Prostate gland (tissue), 2 donors: ENCODE data around the gene TCP10L. TPM values are rescaled to one million over a fixed set of nuclear protein-coding genes. Genes with fewer than 3 reads are reported as not detected.
"Not testable (repeated sequence)": the region's sequence is repeated elsewhere in the genome, so short reads cannot be mapped to it uniquely, and the experiment has no call there.

ENCODE experiments used
- DNase-seq: peaks from one replicate; pipeline ENCODE4 v3.0.0-alpha.2; 2019; ENCODE audit warnings: low spot score
- H3K27ac ChIP-seq, 2 donors: fragments of 200-600 bp; sonication (generic); 2 replicates each; pipeline ENCODE4 v1.5.1; 2017 to 2019
- H3K27me3 ChIP-seq: fragments of 200-600 bp; sonication (generic); replicated peaks from 2 replicates; pipeline ENCODE4 v1.5.1; 2019; ENCODE audit not compliant: insufficient read depth
- H3K36me3 ChIP-seq, 2 donors: fragments of 200-600 bp; sonication (generic); 1 replicate in 1 of 2; 2 replicates in 1 of 2; pipeline versions ENCODE4 v1.5.1 to v1.8.1; 2017 to 2019
- H3K4me1 ChIP-seq: fragments of 200-600 bp; sonication (generic); replicated peaks from 2 replicates; pipeline ENCODE4 v1.5.1; 2019
- H3K4me3 ChIP-seq, 2 donors: fragments of 200-600 bp; sonication (generic); 2 replicates each; pipeline ENCODE4 v1.5.1; 2017 to 2019
- H3K9me3 ChIP-seq: fragments of 200-600 bp; sonication (generic); 2 replicates; pipeline ENCODE4 v1.5.1; 2017
- POLR2A ChIP-seq: fragments of 450-650 bp; IDR thresholded peaks from one replicate; pipeline ENCODE4 v1.6.1; 2016; ENCODE audit warnings: antibody characterized with exemption, mild to moderate bottlenecking
- POLR2AphosphoS5 ChIP-seq: sonication (generic); formaldehyde crosslinking; IDR thresholded peaks from one replicate; pipeline ENCODE4 v1.6.1; 2017; ENCODE audit warnings: antibody characterized with exemption
- WGBS: methylation state at CpG from one replicate; pipeline ENCODE4 v1.1.5; 2018; 5-methylcytosine and 5-hydroxymethylcytosine counted together
- intact Hi-C: fragments of 100-400 bp; cut with DNase I; formaldehyde crosslinking; loops from one replicate; pipeline ENCODE4 v1.14.2; 2022
- total RNA-seq, 2 donors: library from RNA; depleted of rRNA; stranded (reverse); fragments of >200 nt; gene quantifications; one replicate each; pipeline ENCODE4 v1.1.0, GENCODE V29; 2016
- TF ChIP-seq, protein P1 (sequence below), 4 experiments: fragments of 200-600 bp in 2 of 4; fragments of 450-650 bp in 2 of 4; sonication (generic) in 2 of 4; IDR thresholded peaks; 1 replicate in 3 of 4; 2 replicates in 1 of 4; pipeline ENCODE4 v1.5.1; 2016 to 2019; ENCODE audit warnings: antibody characterized with exemption in 4 of 4, mild to moderate bottlenecking in 2 of 4, moderate library complexity in 2 of 4

Gene TCP10L
- total RNA-seq, 2 donors from 2014 or later, result 1.9 to 17.8 TPM

DNA sequence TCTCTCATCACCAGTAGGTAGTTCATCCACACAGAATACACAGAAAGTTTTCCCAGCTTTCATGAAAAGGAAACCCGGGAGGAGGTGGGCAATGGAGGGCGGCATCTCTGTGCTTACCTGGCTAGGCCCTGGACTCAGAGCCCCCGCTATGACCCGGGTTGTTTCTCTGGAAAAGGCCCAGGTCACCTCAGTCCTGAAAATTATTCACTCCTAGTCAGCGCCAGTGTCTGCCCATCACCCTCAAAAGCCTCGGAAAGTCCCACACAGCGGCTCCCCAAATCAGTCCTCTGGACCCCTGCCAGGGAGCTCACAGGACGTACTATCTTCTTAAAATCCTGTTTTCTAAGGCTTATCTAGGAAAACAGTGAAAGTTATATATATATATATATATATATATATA lies 51.2 kb downstream of the TCP10L start:
- no peak overlapping the region for H3K4me3 ChIP-seq
- intact Hi-C loops, result no loop called here
- H3K36me3 ChIP-seq, result no peaks in the 10 kb centered on the region
- WGBS, result 90% methylated on average over 8 of the region's 8 CpGs
- H3K27ac ChIP-seq, result no peak overlapping the region
- no peaks in the 10 kb centered on the region for H3K4me1 ChIP-seq
- no peaks in the 10 kb centered on the region for H3K27me3 ChIP-seq
- no peak for TF ChIP-seq POLR2AphosphoS5
- TF ChIP-seq, protein P1, sequence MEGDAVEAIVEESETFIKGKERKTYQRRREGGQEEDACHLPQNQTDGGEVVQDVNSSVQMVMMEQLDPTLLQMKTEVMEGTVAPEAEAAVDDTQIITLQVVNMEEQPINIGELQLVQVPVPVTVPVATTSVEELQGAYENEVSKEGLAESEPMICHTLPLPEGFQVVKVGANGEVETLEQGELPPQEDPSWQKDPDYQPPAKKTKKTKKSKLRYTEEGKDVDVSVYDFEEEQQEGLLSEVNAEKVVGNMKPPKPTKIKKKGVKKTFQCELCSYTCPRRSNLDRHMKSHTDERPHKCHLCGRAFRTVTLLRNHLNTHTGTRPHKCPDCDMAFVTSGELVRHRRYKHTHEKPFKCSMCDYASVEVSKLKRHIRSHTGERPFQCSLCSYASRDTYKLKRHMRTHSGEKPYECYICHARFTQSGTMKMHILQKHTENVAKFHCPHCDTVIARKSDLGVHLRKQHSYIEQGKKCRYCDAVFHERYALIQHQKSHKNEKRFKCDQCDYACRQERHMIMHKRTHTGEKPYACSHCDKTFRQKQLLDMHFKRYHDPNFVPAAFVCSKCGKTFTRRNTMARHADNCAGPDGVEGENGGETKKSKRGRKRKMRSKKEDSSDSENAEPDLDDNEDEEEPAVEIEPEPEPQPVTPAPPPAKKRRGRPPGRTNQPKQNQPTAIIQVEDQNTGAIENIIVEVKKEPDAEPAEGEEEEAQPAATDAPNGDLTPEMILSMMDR (IDR thresholded peaks at IDR 0.05), result no peak
- TF ChIP-seq POLR2A, result no peak
- no peak for DNase-seq
- no peaks in the 10 kb centered on the region for H3K9me3 ChIP-seq

DNA sequence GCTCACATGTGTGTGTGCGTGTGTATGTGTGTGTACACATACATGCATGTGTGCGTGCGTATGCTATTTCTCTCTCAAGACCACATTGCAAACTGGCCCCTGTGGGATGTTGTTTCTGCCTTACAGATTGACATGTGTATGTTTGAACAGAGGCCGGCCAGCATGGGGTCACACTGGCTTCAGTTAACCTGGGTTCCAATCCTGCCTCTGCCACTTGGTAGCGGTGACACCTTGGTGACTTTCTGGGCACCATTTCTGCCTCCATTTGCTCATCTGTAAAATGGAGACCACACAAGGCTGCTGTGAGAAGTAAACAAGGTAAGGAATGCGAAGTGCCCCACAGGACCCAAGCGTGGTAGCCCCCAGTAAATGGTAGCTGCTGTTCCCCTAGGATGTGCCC lies 51.7 kb downstream of the TCP10L start:
- intact Hi-C loops, result no loop called here
- TF ChIP-seq, protein P1 (IDR thresholded peaks at IDR 0.05), result no peak
- TF ChIP-seq POLR2A (no peak), POLR2AphosphoS5 (no peak)
- no peaks in the 10 kb centered on the region for H3K4me1 ChIP-seq
- H3K27ac ChIP-seq, result no peak overlapping the region
- no peaks in the 10 kb centered on the region for H3K27me3 ChIP-seq
- 99% methylated on average over 7 of the region's 7 CpGs for WGBS
- H3K4me3 ChIP-seq, result no peak overlapping the region
- no peaks in the 10 kb centered on the region for H3K9me3 ChIP-seq
- DNase-seq, result no peak
- no peaks in the 10 kb centered on the region for H3K36me3 ChIP-seq

DNA sequence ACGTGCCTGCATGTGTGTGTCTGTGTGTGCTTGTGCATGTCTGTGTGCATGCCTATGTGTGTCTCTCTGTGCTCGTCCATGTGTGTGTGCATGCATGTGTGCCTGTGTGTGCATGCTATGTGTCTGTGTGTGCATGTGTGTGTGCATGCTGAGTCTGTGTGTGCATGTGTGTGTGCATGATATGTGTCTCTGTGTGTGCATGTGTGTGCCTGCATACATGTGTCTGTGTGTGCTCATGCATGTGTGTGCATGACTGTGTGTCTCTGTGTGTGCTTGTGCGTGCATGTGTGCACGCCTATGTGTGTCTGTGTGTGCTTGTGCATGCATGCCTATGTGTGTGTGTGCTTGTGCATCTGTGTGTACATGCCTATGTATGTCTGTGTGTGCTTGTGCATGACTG lies 52.3 kb downstream of the TCP10L start:
- Histone ChIP-seq H3K36me3 (no peaks in the 10 kb centered on the region), H3K4me1 (no peaks in the 10 kb centered on the region), H3K27me3 (no peaks in the 10 kb centered on the region), H3K9me3 (no peaks in the 10 kb centered on the region), H3K4me3 (no peak overlapping the region), H3K27ac (no peak overlapping the region)
- intact Hi-C loops, result no loop called here
- TF ChIP-seq, protein P1 (IDR thresholded peaks at IDR 0.05), result no peak
- TF ChIP-seq POLR2AphosphoS5 (no peak), POLR2A (no peak)
- WGBS, result 81% methylated on average over 4 of the region's 4 CpGs
- no peak for DNase-seq

DNA sequence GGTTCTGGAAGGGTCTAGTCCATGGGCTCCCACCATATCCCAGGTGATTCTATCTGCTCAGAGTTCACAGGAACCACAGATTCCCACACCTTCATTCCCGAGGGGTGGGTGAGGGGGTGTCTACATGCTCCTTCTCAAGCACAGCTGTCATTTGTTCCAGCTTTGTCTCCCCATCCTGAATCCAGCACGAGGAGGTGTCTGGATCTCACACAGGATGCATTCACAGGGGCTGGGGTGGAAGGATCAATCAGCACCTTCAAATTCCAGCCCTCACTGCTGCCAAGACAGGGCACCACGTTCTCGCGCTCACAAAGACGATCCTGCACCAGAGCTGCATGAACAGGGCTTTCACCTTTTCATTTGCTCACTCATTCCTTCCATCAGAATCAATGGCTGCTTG lies 52.7 kb downstream of the TCP10L start:
- intact Hi-C loops, result no loop called here
- no peaks in the 10 kb centered on the region for H3K4me1 ChIP-seq
- H3K27me3 ChIP-seq, result no peaks in the 10 kb centered on the region
- no peak overlapping the region for H3K4me3 ChIP-seq
- H3K27ac ChIP-seq, result no peak overlapping the region
- no peaks in the 10 kb centered on the region for H3K9me3 ChIP-seq
- no peaks in the 10 kb centered on the region for H3K36me3 ChIP-seq
- no peak for DNase-seq
- TF ChIP-seq POLR2A, result no peak
- no peak for TF ChIP-seq POLR2AphosphoS5
- TF ChIP-seq, protein P1 (IDR thresholded peaks at IDR 0.05), result no peak
- 76% methylated on average over 6 of the region's 6 CpGs for WGBS

DNA sequence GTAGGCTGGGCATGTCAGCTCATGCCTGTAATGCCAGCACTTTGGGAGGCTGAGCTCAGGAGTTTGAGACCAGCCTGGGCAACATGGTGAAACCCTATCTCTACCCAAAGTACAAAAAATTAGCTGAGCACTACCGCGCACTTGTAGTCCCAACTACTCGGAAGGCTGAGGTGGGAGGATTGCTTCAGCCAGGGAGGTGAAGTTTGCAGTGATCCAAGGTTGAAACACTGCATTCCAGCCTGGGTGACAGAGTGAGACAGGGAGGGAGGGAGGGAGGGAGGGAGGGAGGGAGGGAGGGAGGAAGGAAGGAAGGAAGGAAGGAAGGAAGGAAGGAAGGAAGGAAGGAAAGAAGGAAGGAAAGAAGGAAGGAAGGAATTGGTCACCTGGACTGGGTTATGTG lies 53.8 kb downstream of the TCP10L start:
- DNase-seq, H3K27me3 ChIP-seq, H3K27ac ChIP-seq, intact Hi-C loops, H3K4me3 ChIP-seq, H3K4me1 ChIP-seq, H3K36me3 ChIP-seq, H3K9me3 ChIP-seq: not testable (repeated sequence)
- WGBS, result 65% methylated on average over 3 of the region's 3 CpGs

DNA sequence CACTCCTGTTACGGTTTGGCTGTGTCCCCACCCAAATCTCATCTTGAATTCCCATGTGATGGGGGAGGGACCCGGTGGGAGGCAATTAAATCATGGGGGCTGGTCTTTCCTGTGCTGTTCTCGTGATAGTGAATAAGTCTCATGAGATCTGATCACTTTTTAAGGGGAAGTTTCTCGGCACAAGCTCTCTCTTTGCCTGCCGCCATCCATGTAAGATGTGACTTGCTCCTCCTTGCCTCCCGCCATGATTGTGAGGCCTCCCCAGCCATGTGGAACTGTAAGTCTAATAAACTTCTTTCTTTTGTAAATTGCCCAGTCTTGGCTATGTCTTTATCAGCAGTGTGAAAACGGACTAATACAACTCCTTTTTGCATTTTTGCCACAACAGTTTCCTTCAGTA lies 54.5 kb downstream of the TCP10L start:
- DNase-seq, intact Hi-C loops: not testable (repeated sequence)
- 94% methylated on average over 7 of the region's 7 CpGs for WGBS

More for the DNA sequence above, 54.5 kb downstream of the TCP10L start:
- not testable (repeated sequence) for H3K9me3 ChIP-seq, H3K27me3 ChIP-seq, H3K27ac ChIP-seq, H3K36me3 ChIP-seq, H3K4me1 ChIP-seq, H3K4me3 ChIP-seq
